ENCODE data around the gene FBXO31. TPM values are rescaled to one million over a fixed set of nuclear protein-coding genes. Genes with fewer than 3 reads are reported as not detected.

Gene FBXO31
- total and polyA plus RNA-seq, 7 donors, result 15.0 to 120 (median 86.7) TPM

DNA sequence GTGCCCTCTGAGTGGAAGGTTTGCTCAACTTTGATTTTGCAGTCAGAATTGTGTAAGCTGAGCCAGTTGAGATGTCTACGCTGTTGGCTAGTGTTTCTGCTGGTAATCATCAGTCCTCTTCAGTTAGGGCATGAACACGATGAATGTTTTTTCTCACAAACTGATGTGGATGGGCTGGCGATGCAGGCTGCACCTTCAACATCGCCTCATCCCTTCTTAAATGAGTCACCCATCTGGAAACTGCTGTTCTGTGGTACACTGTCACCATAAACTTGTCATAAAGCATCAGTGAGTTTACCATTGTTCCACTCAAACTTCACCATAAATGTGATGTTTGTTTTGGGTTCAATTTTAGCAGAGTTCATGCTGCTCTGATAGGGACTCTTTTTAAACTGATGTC, 74.8 kb downstream of the FBXO31 start:
- H3K27ac ChIP-seq, result no peak overlapping the region
- no peak overlapping the region for H3K4me3 ChIP-seq
- H3K4me1 ChIP-seq, result no peaks in the 10 kb centered on the region
- H3K9me3 ChIP-seq, result no peaks in the 10 kb centered on the region
- H3K36me3 ChIP-seq, result no peaks in the 10 kb centered on the region
- intact Hi-C loops (cut with DNase I), result no loop called here
- no peak for DNase-seq
- WGBS, 2 donors, result 94 to 96% methylated on average over 4 of the region's 4 CpGs
- TF ChIP-seq EP300 (IDR thresholded peaks at IDR 0.05) (no peak), CTCF (IDR thresholded peaks at IDR 0.05) (no peak)
- H3K27me3 ChIP-seq, result peaks cover 0 to 9% (median 0%) of the 10 kb centered on the region in 3 donors

GRCh38 chr16:87306516-87306915, 77.1 kb downstream of the FBXO31 start:
- H3K27ac ChIP-seq, result no peak overlapping the region
- no peak overlapping the region for H3K4me3 ChIP-seq
- H3K27me3 ChIP-seq, result peaks cover 0 to 9% (median 0%) of the 10 kb centered on the region in 3 donors
- TF ChIP-seq POLR2A (IDR thresholded peaks at IDR 0.05) (no peak), EP300 (IDR thresholded peaks at IDR 0.05) (no peak), POLR2AphosphoS5 (IDR thresholded peaks at IDR 0.05) (no peak), CTCF (IDR thresholded peaks at IDR 0.05) (no peak)
- H3K9me3 ChIP-seq, result no peaks in the 10 kb centered on the region
- 86 to 92% methylated on average over 3 of the region's 3 CpGs for WGBS, 2 donors
- H3K4me1 ChIP-seq, result no peaks in the 10 kb centered on the region
- intact Hi-C loops (cut with DNase I), result no loop called here
- H3K36me3 ChIP-seq, result no peaks in the 10 kb centered on the region
- DNase-seq, result no peak

GRCh38 chr16:87305505-87306391, 77.8 kb downstream of the FBXO31 start:
- Histone ChIP-seq H3K4me1 (no peaks in the 10 kb centered on the region), H3K27me3 (peaks cover 0 to 9% (median 0%) of the 10 kb centered on the region in 3 donors), H3K27ac (no peak overlapping the region), H3K4me3 (no peak overlapping the region), H3K36me3 (no peaks in the 10 kb centered on the region), H3K9me3 (no peaks in the 10 kb centered on the region)
- WGBS, 2 donors, result 55 to 70% methylated on average over 30 of the region's 30 CpGs
- no peak for DNase-seq
- intact Hi-C loops (cut with DNase I), result no loop called here
- no peak for TF ChIP-seq POLR2AphosphoS5 (IDR thresholded peaks at IDR 0.05)
- TF ChIP-seq CTCF (IDR thresholded peaks at IDR 0.05), result no peak
- TF ChIP-seq EP300 (IDR thresholded peaks at IDR 0.05), result no peak
- no peak for TF ChIP-seq POLR2A (IDR thresholded peaks at IDR 0.05)

- intact Hi-C loops (cut with DNase I), result no loop called here
- no peak for DNase-seq
- Histone ChIP-seq H3K4me1 (no peaks in the 10 kb centered on the region), H3K9me3 (no peaks in the 10 kb centered on the region), H3K27me3 (peaks cover 0 to 9% (median 0%) of the 10 kb centered on the region in 3 donors), H3K36me3 (no peaks in the 10 kb centered on the region), H3K27ac (no peak overlapping the region), H3K4me3 (no peak overlapping the region)
- TF ChIP-seq POLR2A (IDR thresholded peaks at IDR 0.05) (no peak), POLR2AphosphoS5 (IDR thresholded peaks at IDR 0.05) (no peak), CTCF (IDR thresholded peaks at IDR 0.05) (no peak), EP300 (IDR thresholded peaks at IDR 0.05) (no peak)
- WGBS, 2 donors, result 64 to 70% methylated on average over 10 of the region's 10 CpGs
Measured at GRCh38 chr16:87304951-87305350, 78.6 kb downstream of the FBXO31 start.

Measured in sigmoid colon (tissue), 7 donors.